K562 (cell line): Measurements from ENCODE around the gene STIM1. TPM values are rescaled to one million over a fixed set of nuclear protein-coding genes. Genes with fewer than 3 reads are reported as not detected.
A peak's percentile ranks its signal among the peaks of the same experiment; 100 is the strongest.

Experiments
- ETV1 ChIP-seq: fragments of 450-650 bp; conservative IDR thresholded peaks from 2 replicates; pipeline ENCODE4 v1.6.1; 2016; ENCODE audit warnings: missing genetic modification characterization, control low read depth, low read depth, missing compliant biosample characterization
- NFIC ChIP-seq: fragments of 450-650 bp; IDR thresholded peaks from 2 replicates; pipeline ENCODE4 v1.6.1; 2017; ENCODE audit warnings: mild to moderate bottlenecking, inconsistent platforms
- SMARCE1 ChIP-seq: fragments of 450-650 bp; IDR thresholded peaks from 2 replicates; pipeline ENCODE4 v1.7.1; 2016; ENCODE audit warnings: mild to moderate bottlenecking
- SOX6 ChIP-seq: fragments of 450-650 bp; IDR thresholded peaks from 2 replicates; pipeline ENCODE4 v1.6.1; 2014; ENCODE audit warnings: mild to moderate bottlenecking
- ZNF3 ChIP-seq: fragments of 250-450 bp; sonication (Bioruptor Pico); IDR thresholded peaks from 2 replicates; pipeline ENCODE4 v1.5.0; 2021; ENCODE audit warnings: mild to moderate bottlenecking, moderate library complexity
- ZNF75A ChIP-seq: fragments of 450-650 bp; formaldehyde crosslinking; IDR thresholded peaks from 2 replicates; pipeline ENCODE4 v1.4.0; 2020; ENCODE audit warnings: mild to moderate bottlenecking
- polyA plus RNA-seq, 8 experiments: library from polyadenylated mRNA; depleted of rRNA in 4 of 8; stranded (reverse) in 5 of 8; unstranded in 3 of 8; fragments of >200 nt; fragmentation: Nextera tagmentation in 2 of 8; fragmentation: Illumina TruSeq in 1 of 8; extraction: Ambion mirVana in 2 of 8; extraction: Trizol in 1 of 8; gene quantifications; 2 replicates each; pipeline versions ENCODE4 v1.2.1 to v1.2.3, GENCODE V29; 2011 to 2014; ENCODE audit warnings: inconsistent platforms in 1 of 8, missing spikeins in 1 of 8
- total RNA-seq, 7 experiments: library from RNA; depleted of rRNA in 6 of 7; stranded (reverse); fragments of >200 nt in 6 of 7; fragmentation: Illumina TruSeq in 2 of 7; extraction: Trizol in 2 of 7; gene quantifications; 2 replicates each; pipeline versions ENCODE4 v1.2.1 to v1.2.3, GENCODE V29; 2011 to 2021; ENCODE audit warnings: low replicate concordance in 1 of 7
- TF ChIP-seq, protein P1 (sequence below): sonication (generic); formaldehyde crosslinking; IDR thresholded peaks from 2 replicates; pipeline ENCODE4 v1.8.1; 2023; ENCODE audit warnings: mild to moderate bottlenecking, missing genetic modification reagents
- TF ChIP-seq, protein P2 (sequence below), 2 experiments: fragments of 450-650 bp in 1 of 2; sonication (generic) in 1 of 2; formaldehyde crosslinking in 1 of 2; IDR thresholded peaks; 2 replicates each; pipeline versions ENCODE4 v1.7.1 to v1.9.0; 2016 to 2022; ENCODE audit warnings: inconsistent platforms in 1 of 2, mild to moderate bottlenecking in 1 of 2, missing genetic modification reagents in 1 of 2

STIM1 gene
- total and polyA plus RNA-seq, 9 of the 15 experiments (the other 6 are each of a cell fraction or from before 2014, with no cell fraction given): 7.7 to 50.5 (median 22.5) TPM

DNA sequence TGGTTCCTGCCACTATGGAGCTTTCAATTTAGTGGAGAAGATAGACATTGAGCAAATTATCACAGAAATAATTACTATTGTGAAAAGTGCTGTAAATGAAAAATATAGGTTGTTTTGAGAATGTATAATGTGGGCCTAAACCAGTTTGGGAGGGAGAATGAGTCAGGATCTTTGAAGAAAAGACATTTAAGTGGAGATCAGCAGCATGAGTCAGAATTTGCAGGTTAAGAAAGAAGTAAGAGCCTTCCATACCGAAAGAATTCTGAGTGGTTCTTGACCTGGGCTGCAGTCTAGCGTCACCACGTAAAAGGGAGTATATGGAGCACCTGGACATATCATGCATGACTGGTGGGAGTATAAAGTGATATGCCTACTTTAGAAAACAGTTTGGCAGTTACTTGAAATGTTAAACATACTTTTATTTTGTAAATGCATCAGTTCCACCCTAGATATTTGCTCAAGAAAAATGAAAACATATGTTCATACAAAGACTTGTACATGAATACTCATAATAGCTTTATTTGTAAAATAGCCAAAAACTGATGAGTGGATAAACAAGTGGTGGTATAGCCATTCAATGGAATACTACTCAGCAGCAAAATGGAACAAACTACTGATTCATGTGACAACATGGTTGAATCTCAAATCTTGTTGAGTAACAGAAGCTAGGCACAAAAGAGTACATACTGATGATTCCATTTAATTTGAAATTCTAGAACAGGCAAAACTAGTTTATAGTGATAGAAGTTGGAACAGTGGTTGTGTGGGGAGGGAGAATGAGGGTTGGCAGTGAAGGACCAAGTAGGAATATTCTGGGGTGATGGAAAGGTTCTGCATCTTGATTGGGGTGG, 99.2 kb downstream of the STIM1 start (continued):
- TF ChIP-seq, protein P1, sequence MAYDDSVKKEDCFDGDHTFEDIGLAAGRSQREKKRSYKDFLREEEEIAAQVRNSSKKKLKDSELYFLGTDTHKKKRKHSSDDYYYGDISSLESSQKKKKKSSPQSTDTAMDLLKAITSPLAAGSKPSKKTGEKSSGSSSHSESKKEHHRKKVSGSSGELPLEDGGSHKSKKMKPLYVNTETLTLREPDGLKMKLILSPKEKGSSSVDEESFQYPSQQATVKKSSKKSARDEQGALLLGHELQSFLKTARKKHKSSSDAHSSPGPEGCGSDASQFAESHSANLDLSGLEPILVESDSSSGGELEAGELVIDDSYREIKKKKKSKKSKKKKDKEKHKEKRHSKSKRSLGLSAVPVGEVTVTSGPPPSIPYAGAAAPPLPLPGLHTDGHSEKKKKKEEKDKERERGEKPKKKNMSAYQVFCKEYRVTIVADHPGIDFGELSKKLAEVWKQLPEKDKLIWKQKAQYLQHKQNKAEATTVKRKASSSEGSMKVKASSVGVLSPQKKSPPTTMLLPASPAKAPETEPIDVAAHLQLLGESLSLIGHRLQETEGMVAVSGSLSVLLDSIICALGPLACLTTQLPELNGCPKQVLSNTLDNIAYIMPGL (CRISPR knock-in tag): no peak
- TF ChIP-seq SOX6: no peak
- no peak for TF ChIP-seq ETV1 (tag)
- peak; percentile 58; the same call in 1 of the 2 replicates for TF ChIP-seq SMARCE1
- TF ChIP-seq ZNF3 (CRISPR knock-in tag): no peak
- TF ChIP-seq NFIC: no peak
- TF ChIP-seq, protein P2, sequence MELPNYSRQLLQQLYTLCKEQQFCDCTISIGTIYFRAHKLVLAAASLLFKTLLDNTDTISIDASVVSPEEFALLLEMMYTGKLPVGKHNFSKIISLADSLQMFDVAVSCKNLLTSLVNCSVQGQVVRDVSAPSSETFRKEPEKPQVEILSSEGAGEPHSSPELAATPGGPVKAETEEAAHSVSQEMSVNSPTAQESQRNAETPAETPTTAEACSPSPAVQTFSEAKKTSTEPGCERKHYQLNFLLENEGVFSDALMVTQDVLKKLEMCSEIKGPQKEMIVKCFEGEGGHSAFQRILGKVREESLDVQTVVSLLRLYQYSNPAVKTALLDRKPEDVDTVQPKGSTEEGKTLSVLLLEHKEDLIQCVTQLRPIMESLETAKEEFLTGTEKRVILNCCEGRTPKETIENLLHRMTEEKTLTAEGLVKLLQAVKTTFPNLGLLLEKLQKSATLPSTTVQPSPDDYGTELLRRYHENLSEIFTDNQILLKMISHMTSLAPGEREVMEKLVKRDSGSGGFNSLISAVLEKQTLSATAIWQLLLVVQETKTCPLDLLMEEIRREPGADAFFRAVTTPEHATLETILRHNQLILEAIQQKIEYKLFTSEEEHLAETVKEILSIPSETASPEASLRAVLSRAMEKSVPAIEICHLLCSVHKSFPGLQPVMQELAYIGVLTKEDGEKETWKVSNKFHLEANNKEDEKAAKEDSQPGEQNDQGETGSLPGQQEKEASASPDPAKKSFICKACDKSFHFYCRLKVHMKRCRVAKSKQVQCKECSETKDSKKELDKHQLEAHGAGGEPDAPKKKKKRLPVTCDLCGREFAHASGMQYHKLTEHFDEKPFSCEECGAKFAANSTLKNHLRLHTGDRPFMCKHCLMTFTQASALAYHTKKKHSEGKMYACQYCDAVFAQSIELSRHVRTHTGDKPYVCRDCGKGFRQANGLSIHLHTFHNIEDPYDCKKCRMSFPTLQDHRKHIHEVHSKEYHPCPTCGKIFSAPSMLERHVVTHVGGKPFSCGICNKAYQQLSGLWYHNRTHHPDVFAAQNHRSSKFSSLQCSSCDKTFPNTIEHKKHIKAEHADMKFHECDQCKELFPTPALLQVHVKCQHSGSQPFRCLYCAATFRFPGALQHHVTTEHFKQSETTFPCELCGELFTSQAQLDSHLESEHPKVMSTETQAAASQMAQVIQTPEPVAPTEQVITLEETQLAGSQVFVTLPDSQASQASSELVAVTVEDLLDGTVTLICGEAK (IDR thresholded peaks at IDR 0.05): no peak
- TF ChIP-seq, protein P2 (CRISPR knock-in tag; IDR thresholded peaks at IDR 0.05): no peak
- TF ChIP-seq ZNF75A (CRISPR knock-in tag): no peak
